ENCODE measurements around the gene TSNAX.

GRCh38 chr1:231584117-231584516, 55.6 kb downstream of the TSNAX start:
- TF ChIP-seq POLR2AphosphoS5 (IDR thresholded peaks at IDR 0.05) = no peak
- TF ChIP-seq POLR2A (IDR thresholded peaks at IDR 0.05) = no peak
- no peak for TF ChIP-seq EP300 (IDR thresholded peaks at IDR 0.05)
